ENCODE results near the gene KLC3.

The KLC3 gene

DNA sequence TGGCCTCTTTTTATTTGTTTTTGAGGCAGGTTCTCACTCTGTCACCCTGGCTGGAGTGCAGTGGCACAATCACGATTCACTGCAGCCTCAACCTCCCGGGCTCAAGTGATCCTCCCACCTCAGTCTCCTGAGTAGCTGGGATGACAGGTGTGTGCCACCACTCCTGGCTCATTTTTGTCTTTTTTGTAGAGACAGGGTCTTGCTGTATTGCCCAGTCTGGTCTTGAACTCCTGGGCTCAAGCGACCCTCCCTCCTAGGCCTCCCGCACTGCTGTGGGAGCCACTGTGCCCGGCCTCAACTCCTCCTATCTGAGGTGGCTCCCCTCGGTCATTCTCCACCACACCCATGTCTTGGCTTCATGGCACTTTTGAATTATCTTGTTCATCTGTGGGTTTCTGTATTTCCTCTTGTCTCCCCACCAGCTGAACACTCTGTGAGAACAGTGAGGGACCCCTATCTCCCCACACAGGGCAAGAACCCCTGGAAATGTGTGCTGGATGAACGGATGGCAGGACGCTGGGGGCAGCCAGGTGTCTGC lies 25.8 kb upstream of the KLC3 start:
- no peaks in the 10 kb centered on the region for H3K27me3 ChIP-seq (ENCODE audit: low read length)
- H2AFZ ChIP-seq (ENCODE audit: low read depth, low read length, severe bottlenecking) = no peak overlapping the region
- no peaks in the 10 kb centered on the region for H3K9me2 ChIP-seq (replicated peaks; ENCODE audit: insufficient read depth, low read length)
- H4K20me1 ChIP-seq (ENCODE audit: low read depth, low read length) = no peaks in the 10 kb centered on the region
- no peaks in the 10 kb centered on the region for H3K36me3 ChIP-seq (ENCODE audit: low read length)
- no peaks in the 10 kb centered on the region for H3F3A ChIP-seq (ENCODE audit: insufficient read depth)
- H3K79me2 ChIP-seq (ENCODE audit: insufficient read depth, low read length) = no peaks in the 10 kb centered on the region
- no peaks in the 10 kb centered on the region for H3K9me3 ChIP-seq (ENCODE audit: insufficient read depth, low read length)
- TF ChIP-seq EZH2phosphoT487 (conservative IDR thresholded peaks at IDR 0.05; ENCODE audit: low read length) (no peak), CTCF (IDR thresholded peaks at IDR 0.05; ENCODE audit: insufficient read depth, low read length, poor library complexity, severe bottlenecking) (no peak)
- H3K9ac ChIP-seq (ENCODE audit: low read length) = no peak overlapping the region
- H3K4me3 ChIP-seq (ENCODE audit: insufficient read depth, low read length, poor library complexity, severe bottlenecking) = no peak overlapping the region
- H3K27ac ChIP-seq (ENCODE audit: low read depth, low read length) = no peak overlapping the region
- no peak overlapping the region for H3K4me2 ChIP-seq (ENCODE audit: low read depth, low read length, poor library complexity, severe bottlenecking)

DNA sequence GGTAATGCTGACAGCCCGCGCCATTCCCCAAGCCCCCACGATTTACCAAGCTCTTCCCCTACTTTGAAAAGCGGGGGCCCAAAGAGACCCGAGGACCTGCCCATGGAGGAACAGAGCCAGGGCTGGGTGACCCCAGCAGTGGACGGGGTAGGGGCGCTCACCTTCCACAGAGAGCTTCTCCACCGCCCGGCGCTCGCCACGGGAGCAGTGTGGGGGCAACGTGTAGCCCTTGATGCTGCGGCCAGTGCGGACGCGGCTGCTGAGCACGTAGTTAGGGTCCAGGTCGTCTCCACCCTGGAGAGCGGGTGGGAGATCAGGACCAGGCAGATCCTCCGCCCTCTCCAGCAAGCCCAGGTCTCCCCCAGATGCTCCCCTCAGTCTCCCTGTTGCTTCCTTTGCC lies 25.2 kb upstream of the KLC3 start:
- H3K9me3 ChIP-seq (ENCODE audit: insufficient read depth, low read length) = no peaks in the 10 kb centered on the region
- H3K36me3 ChIP-seq (ENCODE audit: low read length) = no peaks in the 10 kb centered on the region
- H3K79me2 ChIP-seq (ENCODE audit: insufficient read depth, low read length) = no peaks in the 10 kb centered on the region
- no peak overlapping the region for H3K4me3 ChIP-seq (ENCODE audit: insufficient read depth, low read length, poor library complexity, severe bottlenecking)
- no peak overlapping the region for H3K9ac ChIP-seq (ENCODE audit: low read length)
- H3F3A ChIP-seq (ENCODE audit: insufficient read depth) = no peaks in the 10 kb centered on the region
- H3K4me2 ChIP-seq (ENCODE audit: low read depth, low read length, poor library complexity, severe bottlenecking) = no peak overlapping the region
- no peaks in the 10 kb centered on the region for H3K27me3 ChIP-seq (ENCODE audit: low read length)
- H3K9me2 ChIP-seq (replicated peaks; ENCODE audit: insufficient read depth, low read length) = no peaks in the 10 kb centered on the region
- H3K27ac ChIP-seq (ENCODE audit: low read depth, low read length) = no peak overlapping the region
- H4K20me1 ChIP-seq (ENCODE audit: low read depth, low read length) = no peaks in the 10 kb centered on the region
- no peak for TF ChIP-seq CTCF (IDR thresholded peaks at IDR 0.05; ENCODE audit: insufficient read depth, low read length, poor library complexity, severe bottlenecking)
- H2AFZ ChIP-seq (ENCODE audit: low read depth, low read length, severe bottlenecking) = no peak overlapping the region

DNA sequence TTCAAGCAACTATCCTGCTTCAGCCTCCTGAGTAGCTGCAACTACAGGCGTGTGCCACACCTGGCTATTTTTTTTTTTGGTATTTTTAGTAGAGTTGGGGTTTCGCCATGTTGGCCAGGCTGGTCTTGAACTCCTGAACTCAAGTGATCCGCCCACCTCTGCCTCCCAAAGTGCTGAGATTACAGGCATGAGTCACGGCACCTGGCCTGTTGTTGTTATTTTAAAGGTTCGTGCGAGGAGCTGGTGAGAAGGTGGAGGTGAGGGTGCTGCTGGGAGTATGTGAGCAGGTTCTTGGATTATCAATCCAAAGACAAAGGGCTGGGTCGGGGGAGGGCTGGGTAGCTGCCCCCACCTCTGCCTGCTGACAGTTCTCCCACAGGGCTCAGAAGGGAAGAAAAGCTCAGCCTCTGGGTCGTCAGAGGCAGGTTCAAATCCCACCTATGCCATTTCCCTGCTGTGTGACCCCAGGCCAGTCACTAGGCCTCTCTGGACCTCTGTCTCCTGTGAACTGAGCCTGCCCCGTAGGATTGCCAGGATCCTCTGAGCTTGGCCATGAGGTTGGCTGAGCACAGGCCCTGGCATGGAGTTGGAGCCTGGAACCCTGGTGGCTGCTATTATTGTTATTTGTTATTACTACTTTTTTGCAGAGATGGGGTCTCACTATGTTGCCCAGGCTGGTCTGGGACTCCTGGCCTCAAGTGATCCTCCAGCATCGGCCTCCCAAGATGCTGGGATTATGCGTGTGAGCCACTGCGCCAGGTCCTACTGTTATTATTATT lies 19.4 kb upstream of the KLC3 start:
- no peaks in the 10 kb centered on the region for H3K79me2 ChIP-seq (ENCODE audit: insufficient read depth, low read length)
- no peaks in the 10 kb centered on the region for H3F3A ChIP-seq (ENCODE audit: insufficient read depth)
- no peak overlapping the region for H3K27ac ChIP-seq (ENCODE audit: low read depth, low read length)
- no peak overlapping the region for H2AFZ ChIP-seq (ENCODE audit: low read depth, low read length, severe bottlenecking)
- H3K27me3 ChIP-seq (ENCODE audit: low read length) = no peaks in the 10 kb centered on the region
- no peaks in the 10 kb centered on the region for H3K36me3 ChIP-seq (ENCODE audit: low read length)
- TF ChIP-seq EZH2phosphoT487 (conservative IDR thresholded peaks at IDR 0.05; ENCODE audit: low read length) (no peak), CTCF (IDR thresholded peaks at IDR 0.05; ENCODE audit: insufficient read depth, low read length, poor library complexity, severe bottlenecking) (no peak)
- H4K20me1 ChIP-seq (ENCODE audit: low read depth, low read length) = no peaks in the 10 kb centered on the region
- no peak overlapping the region for H3K9ac ChIP-seq (ENCODE audit: low read length)
- no peak overlapping the region for H3K4me3 ChIP-seq (ENCODE audit: insufficient read depth, low read length, poor library complexity, severe bottlenecking)
- no peaks in the 10 kb centered on the region for H3K9me2 ChIP-seq (replicated peaks; ENCODE audit: insufficient read depth, low read length)
- no peaks in the 10 kb centered on the region for H3K9me3 ChIP-seq (ENCODE audit: insufficient read depth, low read length)
- no peak overlapping the region for H3K4me2 ChIP-seq (ENCODE audit: low read depth, low read length, poor library complexity, severe bottlenecking)
